Middle frontal gyrus (tissue), 1 donor: ENCODE data around the gene SSTR1.
A peak's percentile ranks its signal among the peaks of the same experiment; 100 is the strongest.

Experiments
- DNase-seq: peaks from one replicate; pipeline ENCODE4 v3.0.0-alpha.2; 2015; ENCODE audit warnings: low spot score; ENCODE audit errors: extremely low spot score

Gene SSTR1

DNA sequence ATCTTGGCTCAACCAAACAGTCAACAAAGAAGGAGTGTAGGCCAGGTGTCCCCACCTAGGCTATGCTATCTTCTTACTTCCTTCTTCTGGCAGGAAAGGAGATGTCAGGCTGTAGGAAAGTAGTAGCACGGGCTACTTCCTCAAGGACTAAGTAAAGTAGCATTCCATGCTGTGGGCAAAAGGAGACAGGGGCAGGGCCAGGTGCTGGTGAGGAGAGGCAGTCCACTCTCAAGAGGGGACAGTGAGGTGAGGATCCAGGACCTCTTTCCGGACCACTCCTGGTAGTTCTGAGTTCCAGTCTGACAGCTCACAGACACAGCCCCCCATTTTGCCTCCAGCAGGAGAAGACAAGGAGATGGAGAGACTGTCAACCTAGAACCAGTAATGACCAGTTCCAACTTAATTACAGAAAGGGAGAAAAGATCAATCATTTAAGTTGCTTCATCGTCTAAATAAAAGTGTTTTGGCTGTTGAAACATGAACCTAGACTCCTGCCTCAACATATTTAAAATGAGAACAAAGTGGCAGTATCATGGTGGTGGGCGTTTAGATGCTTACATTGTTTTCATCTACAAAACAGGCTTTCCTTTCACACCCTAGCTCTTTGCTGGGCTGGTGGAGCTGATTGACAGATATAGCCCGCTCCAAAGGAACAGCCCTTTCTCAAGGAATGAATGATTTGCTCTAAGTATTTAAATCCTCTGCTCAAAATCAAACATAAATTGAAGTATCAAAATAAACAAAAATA, 5.1 kb upstream of the SSTR1 start:
- no peak for DNase-seq

DNA sequence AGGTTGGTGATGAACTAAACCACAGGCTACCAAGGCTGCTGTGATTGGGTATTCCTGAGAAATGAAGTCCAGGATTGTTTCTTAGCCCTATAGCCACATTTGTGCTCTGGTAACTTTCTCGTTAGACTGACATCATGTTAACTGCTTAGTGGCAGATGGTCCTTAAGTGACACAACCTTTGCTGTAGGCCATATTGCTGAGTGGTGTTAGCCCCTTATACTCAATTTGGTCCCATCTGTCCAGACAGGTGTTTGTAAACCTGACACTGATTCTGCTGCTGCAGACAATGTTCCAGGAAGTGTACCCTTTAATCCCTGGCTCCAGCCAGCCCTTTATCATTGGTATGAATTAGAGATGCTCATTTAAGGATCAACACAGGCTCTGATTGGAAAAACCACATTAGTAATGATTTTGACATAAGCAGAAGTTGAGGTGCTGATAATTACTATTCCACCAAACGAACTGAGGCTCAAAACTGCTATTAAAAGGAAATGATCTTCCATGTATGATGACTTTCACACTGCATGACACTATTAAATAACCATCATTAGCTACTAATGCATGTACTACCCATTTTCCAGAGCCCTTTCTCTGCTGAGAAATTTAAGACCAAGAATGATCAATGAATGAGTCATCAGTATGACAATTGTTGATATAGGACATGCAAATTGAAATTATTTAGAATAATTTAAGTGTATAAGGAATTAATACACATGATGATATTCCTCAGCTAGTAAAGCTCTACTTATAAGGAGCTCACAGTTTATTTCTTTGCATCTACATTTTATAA, 3.6 kb upstream of the SSTR1 start:
- no peak for DNase-seq

GRCh38 chr14:38204719-38205115, 3.0 kb upstream of the SSTR1 start:
- no peak for DNase-seq

GRCh38 chr14:38205119-38205813, 2.4 kb upstream of the SSTR1 start:
- no peak for DNase-seq

- DNase-seq: no peak
Measured at GRCh38 chr14:38205949-38206665, 1.6 kb upstream of the SSTR1 start.

DNA sequence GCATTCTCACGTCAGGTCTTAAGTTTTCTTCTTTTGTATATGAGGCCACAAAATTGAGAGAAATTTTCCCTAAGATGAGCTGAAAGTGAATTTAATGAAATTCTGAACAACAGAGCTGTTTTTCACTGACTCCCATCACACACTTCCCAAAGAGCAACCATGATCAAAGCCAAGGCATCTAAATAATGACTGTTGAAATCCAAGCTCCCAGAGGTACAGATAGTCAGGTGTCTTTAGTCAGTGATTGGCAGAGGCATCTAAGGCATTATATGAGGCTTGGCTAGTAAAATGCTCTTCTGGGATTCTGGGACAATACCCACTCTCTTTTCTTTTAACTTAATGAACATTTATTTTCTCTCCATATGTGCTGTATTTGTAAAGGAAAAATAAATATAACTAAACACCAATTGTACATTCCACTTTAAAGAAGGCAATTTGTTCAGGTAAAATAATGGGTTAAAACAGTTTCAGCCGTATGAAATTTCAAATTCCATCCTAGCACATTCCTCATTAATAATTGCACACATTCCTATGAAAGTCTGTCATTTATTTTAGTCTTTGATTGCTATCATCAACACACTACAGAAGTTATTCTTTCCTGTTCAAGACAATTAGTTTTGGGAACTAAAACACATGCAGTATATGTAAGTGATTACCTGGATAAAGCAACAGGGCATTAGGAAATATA, 871 bp upstream of the SSTR1 start:
- no peak for DNase-seq

GRCh38 chr14:38207377-38207735, 348 bp upstream of the SSTR1 start:
- DNase-seq: no peak

GRCh38 chr14:38208618-38209562, 1.2 kb downstream of the SSTR1 start:
- no peak for DNase-seq

GRCh38 chr14:38209572-38210557, 2.2 kb downstream of the SSTR1 start:
- peak; percentile 6 for DNase-seq

GRCh38 chr14:38210587-38211216, 3.0 kb downstream of the SSTR1 start:
- DNase-seq: no peak

- DNase-seq: no peak
Measured at GRCh38 chr14:38211255-38211735, 3.6 kb downstream of the SSTR1 start.

GRCh38 chr14:38212111-38212510, 4.4 kb downstream of the SSTR1 start:
- DNase-seq: no peak

DNA sequence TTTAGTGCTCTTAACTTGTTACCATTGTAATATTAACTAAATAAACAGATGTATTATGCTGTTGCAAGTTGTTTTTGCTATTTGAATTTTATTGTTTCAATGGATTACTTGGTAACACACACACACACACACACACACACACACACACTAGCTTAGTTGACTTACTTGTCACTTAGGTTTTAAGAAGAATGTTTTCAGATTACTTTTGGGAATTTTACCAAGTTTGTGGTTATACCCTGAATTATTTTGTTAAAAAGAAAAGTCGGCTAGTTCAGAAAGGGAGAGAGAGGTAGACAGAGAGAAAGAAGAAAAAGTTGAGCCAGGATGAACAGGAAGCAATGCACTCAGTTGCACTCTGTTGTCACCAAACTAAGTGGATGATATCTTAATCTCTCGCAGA, 5.3 kb downstream of the SSTR1 start:
- no peak for DNase-seq

- DNase-seq: no peak
Measured at GRCh38 chr14:38217553-38217952, 9.8 kb downstream of the SSTR1 start.

DNA sequence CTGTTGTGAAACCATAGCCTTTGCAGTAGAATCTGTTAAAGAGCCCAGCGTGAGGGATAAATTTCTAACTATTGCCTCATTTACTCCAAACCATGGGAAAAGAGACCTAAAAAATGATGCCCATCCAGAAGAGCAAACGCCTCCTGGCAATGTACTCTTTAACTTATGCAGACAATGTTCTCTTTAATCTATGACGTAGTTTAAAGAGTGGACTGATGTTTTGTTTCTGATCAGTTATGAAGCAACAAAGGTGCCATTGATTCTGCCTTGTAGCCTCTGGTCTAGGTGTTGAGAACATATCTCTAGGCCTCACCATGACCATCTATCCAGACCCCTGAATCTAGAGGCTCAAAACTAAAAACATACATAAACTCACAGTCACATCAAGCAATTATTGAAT, 13.4 kb downstream of the SSTR1 start:
- DNase-seq: no peak

GRCh38 chr14:38224338-38224737, 16.6 kb downstream of the SSTR1 start:
- no peak for DNase-seq

DNA sequence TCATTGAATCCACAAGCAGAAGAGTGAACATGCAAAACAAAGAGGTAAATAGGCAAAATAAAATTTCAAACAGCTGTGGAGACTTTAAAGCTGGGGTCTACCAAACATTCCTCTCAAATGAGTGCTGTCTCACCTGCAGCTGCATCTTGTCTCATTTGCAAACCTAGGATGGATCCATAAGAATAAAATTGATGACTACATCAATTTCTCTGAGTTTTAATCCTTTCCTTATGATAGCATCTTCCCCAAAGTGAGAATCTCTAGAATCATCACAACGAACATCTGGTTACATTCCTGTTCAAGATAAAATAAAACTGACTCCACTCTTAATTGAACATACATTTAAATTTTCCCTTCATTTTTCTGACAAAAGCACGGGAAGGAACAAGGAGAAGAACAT, 18.2 kb downstream of the SSTR1 start:
- DNase-seq: no peak

GRCh38 chr14:38226366-38226765, 18.7 kb downstream of the SSTR1 start:
- DNase-seq: no peak
